Activated effector memory CD4-positive, alpha-beta T cell treated with Interleukin-2 at 50 U/mL for 16 hours (primary cell): ENCODE data around the gene SCN2A.

Experiments used
- DNase-seq: peaks from one replicate; pipeline ENCODE4 v3.0.0-alpha.2; 2020

The SCN2A gene

GRCh38 chr2:165239230-165239629, at the start of gene SCN2A:
Gene SCN2A, plus strand, starts transcription at chr2:165239414. Its CDS starts 56,410 bp downstream, at chr2:165295824.
- DNase-seq = no peak

- DNase-seq = no peak
These were observed 48.0 kb upstream of the SCN2A start for GRCh38 chr2:165191096-165191728.

GRCh38 chr2:165192729-165193128, 46.5 kb upstream of the SCN2A start:
- no peak for DNase-seq

- no peak for DNase-seq
These were observed 45.9 kb upstream of the SCN2A start for GRCh38 chr2:165193178-165193777.

- DNase-seq = no peak
These were observed 42.8 kb upstream of the SCN2A start for GRCh38 chr2:165196411-165196810.

GRCh38 chr2:165197346-165197745, 41.9 kb upstream of the SCN2A start:
- DNase-seq = no peak

- no peak for DNase-seq
These were observed 41.0 kb upstream of the SCN2A start for GRCh38 chr2:165198181-165198580.

GRCh38 chr2:165202239-165202638, 37.0 kb upstream of the SCN2A start:
- DNase-seq = no peak

- no peak for DNase-seq
These were observed 35.3 kb upstream of the SCN2A start, which contains the start of gene SCN3A for GRCh38 chr2:165203689-165204559. Gene SCN3A, minus strand, starts transcription at chr2:165204050. Its CDS starts 27,656 bp downstream, at chr2:165176394.

GRCh38 chr2:165205865-165206264, 33.3 kb upstream of the SCN2A start:
- DNase-seq = no peak

- DNase-seq = no peak
These were observed 31.1 kb upstream of the SCN2A start for GRCh38 chr2:165208094-165208493.

GRCh38 chr2:165214093-165214492, 25.1 kb upstream of the SCN2A start:
- DNase-seq = no peak

GRCh38 chr2:165219481-165219880, 19.7 kb upstream of the SCN2A start:
- no peak for DNase-seq

- DNase-seq = no peak
These were observed 14.3 kb upstream of the SCN2A start for GRCh38 chr2:165224941-165225340.

- DNase-seq = no peak
These were observed 11.6 kb upstream of the SCN2A start for GRCh38 chr2:165227571-165227970.

- DNase-seq = no peak
These were observed 2.2 kb upstream of the SCN2A start for GRCh38 chr2:165237056-165237455.

- DNase-seq = no peak
These were observed 919 bp upstream of the SCN2A start for GRCh38 chr2:165238295-165238694.

- no peak for DNase-seq
These were observed 772 bp downstream of the SCN2A start for GRCh38 chr2:165239856-165240515.

- DNase-seq = no peak
These were observed 1.7 kb downstream of the SCN2A start for GRCh38 chr2:165240916-165241315.

GRCh38 chr2:165245081-165245793, 6.0 kb downstream of the SCN2A start:
- no peak for DNase-seq

GRCh38 chr2:165248238-165248637, 9.0 kb downstream of the SCN2A start:
- DNase-seq = no peak

- DNase-seq = no peak
These were observed 12.2 kb downstream of the SCN2A start for GRCh38 chr2:165251366-165251765.

GRCh38 chr2:165253178-165253577, 14.0 kb downstream of the SCN2A start:
- no peak for DNase-seq
